HFFc6 (cell line): ENCODE data around the gene PCDHB7. TPM values are rescaled to one million over a fixed set of nuclear protein-coding genes. Genes with fewer than 3 reads are reported as not detected.
"Not testable (repeated sequence)": the region's sequence is repeated elsewhere in the genome, so short reads cannot be mapped to it uniquely, and the experiment has no call there.

Experiments
- DNase-seq: peaks from one replicate; pipeline ENCODE4 v3.0.0-alpha.2; 2018
- H3K27ac Mint-ChIP-seq: 2 replicates; pipeline ENCODE4 v1.8.0; 2020; ENCODE audit warnings: mild to moderate bottlenecking, mixed read lengths
- H3K27me3 Mint-ChIP-seq: 2 replicates; pipeline ENCODE4 v1.8.0; 2021; ENCODE audit warnings: mild to moderate bottlenecking, moderate library complexity, mixed read lengths; ENCODE audit not compliant: insufficient read depth
- H3K36me3 Mint-ChIP-seq: 2 replicates; pipeline ENCODE4 v1.8.0; 2021; ENCODE audit warnings: low read depth, mixed read lengths
- H3K4me1 Mint-ChIP-seq: 2 replicates; pipeline ENCODE4 v1.8.0; 2020; ENCODE audit warnings: low read depth, mixed read lengths
- H3K4me3 Mint-ChIP-seq: 2 replicates; pipeline ENCODE4 v1.8.0; 2020; ENCODE audit warnings: mild to moderate bottlenecking, moderate library complexity, mixed read lengths
- H3K9me3 Mint-ChIP-seq: 2 replicates; pipeline ENCODE4 v1.8.0; 2020; ENCODE audit warnings: mild to moderate bottlenecking, mixed read lengths
- long read RNA-seq: library from polyadenylated mRNA; unstranded; transcript quantifications from one replicate; pipeline ENCODE4 v2.0.0, GENCODE V29; 2019
- total RNA-seq, 6 experiments: library from RNA; stranded (reverse); fragmentation: NEBNext Ultra II Directional; extraction: Animal tissue kit (Norgen Biotek cat#: 25700); gene quantifications; 2 replicates in 1 of 6; 3 replicates in 5 of 6; pipeline ENCODE4 v1.2.3, GENCODE V29; 2021
- TF ChIP-seq, protein P1 (sequence below): fragments of 200-600 bp; sonication (generic); IDR thresholded peaks from 2 replicates; pipeline ENCODE4 v1.5.0; 2021; ENCODE audit warnings: antibody characterized with exemption, mild to moderate bottlenecking

The PCDHB7 gene
- total RNA-seq: under 1 TPM; 0.38 to 0.97 (median 0.46) TPM
- long read RNA-seq, partial matches to known transcripts: 0 of 2 reads
- long read RNA-seq, other reads (novel, unspliced or antisense): 0 of 2 reads

- Mint-ChIP-seq H3K9me3 (peaks cover 7% of the 10 kb centered on the region), H3K4me3 (peak within 1 kb of the TSS; percentile 73), H3K4me1 (peaks cover 12% of the 10 kb centered on the region), H3K27me3 (peaks cover 8% of the 10 kb centered on the region; the same call in 1 of the 2 replicates), H3K27ac (no peak within 1 kb of the TSS), H3K36me3 (peaks cover 4% of the 10 kb centered on the region; the same call in 1 of the 2 replicates)
- TF ChIP-seq, protein P1, sequence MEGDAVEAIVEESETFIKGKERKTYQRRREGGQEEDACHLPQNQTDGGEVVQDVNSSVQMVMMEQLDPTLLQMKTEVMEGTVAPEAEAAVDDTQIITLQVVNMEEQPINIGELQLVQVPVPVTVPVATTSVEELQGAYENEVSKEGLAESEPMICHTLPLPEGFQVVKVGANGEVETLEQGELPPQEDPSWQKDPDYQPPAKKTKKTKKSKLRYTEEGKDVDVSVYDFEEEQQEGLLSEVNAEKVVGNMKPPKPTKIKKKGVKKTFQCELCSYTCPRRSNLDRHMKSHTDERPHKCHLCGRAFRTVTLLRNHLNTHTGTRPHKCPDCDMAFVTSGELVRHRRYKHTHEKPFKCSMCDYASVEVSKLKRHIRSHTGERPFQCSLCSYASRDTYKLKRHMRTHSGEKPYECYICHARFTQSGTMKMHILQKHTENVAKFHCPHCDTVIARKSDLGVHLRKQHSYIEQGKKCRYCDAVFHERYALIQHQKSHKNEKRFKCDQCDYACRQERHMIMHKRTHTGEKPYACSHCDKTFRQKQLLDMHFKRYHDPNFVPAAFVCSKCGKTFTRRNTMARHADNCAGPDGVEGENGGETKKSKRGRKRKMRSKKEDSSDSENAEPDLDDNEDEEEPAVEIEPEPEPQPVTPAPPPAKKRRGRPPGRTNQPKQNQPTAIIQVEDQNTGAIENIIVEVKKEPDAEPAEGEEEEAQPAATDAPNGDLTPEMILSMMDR: peak; percentile 84
- DNase-seq: peak; percentile 56
These were observed at the start of gene PCDHB7 for GRCh38 chr5:141172381-141173204. PCDHB7 (plus strand) TSS chr5:141172644; CDS start chr5:141172836, 192 bp downstream.

- H3K27me3 Mint-ChIP-seq, DNase-seq, H3K4me1 Mint-ChIP-seq, H3K27ac Mint-ChIP-seq, H3K4me3 Mint-ChIP-seq, H3K36me3 Mint-ChIP-seq: not testable (repeated sequence)
- H3K9me3 Mint-ChIP-seq: peaks cover 13% of the 10 kb centered on the region
These were observed 48.9 kb upstream of the PCDHB7 start for GRCh38 chr5:141123396-141124135.

DNA sequence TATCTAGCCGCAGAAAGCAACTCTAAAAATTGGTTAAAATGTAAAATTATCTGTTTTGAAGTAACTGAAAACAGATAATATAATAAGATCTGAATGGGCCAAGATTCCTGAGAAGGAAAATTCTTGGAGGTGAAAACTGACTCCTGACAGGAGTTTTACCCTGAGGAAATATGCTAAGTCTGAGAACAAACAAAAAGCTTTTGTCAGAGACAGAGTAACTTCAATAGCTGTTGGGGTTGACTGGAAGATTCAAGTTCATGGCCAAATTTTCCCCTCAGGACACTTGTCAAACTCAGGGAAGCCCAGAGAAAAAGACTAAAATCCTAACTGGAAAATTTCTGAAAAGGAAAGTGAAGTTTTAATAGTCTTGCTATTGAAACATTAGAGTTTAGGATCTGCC lies 45.1 kb upstream of the PCDHB7 start:
- H3K36me3 Mint-ChIP-seq: peaks cover 7% of the 10 kb centered on the region
- H3K4me3 Mint-ChIP-seq: no peak overlapping the region
- no peak for DNase-seq

GRCh38 chr5:141135030-141135717 lies 37.3 kb upstream of the PCDHB7 start, which contains the start of gene PCDHB5:
PCDHB5 (plus strand) TSS chr5:141135206; CDS start chr5:141135435, 229 bp downstream.
- Mint-ChIP-seq H3K4me3 (peak within 1 kb of the TSS; percentile 82), H3K27ac (no peak within 1 kb of the TSS), H3K27me3 (no peaks in the 10 kb centered on the region), H3K4me1 (no peaks in the 10 kb centered on the region), H3K9me3 (peaks cover 14% of the 10 kb centered on the region), H3K36me3 (peaks cover 10% of the 10 kb centered on the region)
- TF ChIP-seq, protein P1: peak; percentile 68
- no peak for DNase-seq

More for the DNA sequence above, 45.1 kb upstream of the PCDHB7 start:
- H3K4me1 Mint-ChIP-seq: no peaks in the 10 kb centered on the region
- peaks cover 9% of the 10 kb centered on the region for H3K9me3 Mint-ChIP-seq
- no peaks in the 10 kb centered on the region; the same call in 1 of the 2 replicates for H3K27me3 Mint-ChIP-seq
- no peak overlapping the region for H3K27ac Mint-ChIP-seq
- TF ChIP-seq, protein P1: no peak

GRCh38 chr5:141135718-141136266 lies 36.7 kb upstream of the PCDHB7 start:
- peaks cover 10% of the 10 kb centered on the region for H3K36me3 Mint-ChIP-seq

DNA sequence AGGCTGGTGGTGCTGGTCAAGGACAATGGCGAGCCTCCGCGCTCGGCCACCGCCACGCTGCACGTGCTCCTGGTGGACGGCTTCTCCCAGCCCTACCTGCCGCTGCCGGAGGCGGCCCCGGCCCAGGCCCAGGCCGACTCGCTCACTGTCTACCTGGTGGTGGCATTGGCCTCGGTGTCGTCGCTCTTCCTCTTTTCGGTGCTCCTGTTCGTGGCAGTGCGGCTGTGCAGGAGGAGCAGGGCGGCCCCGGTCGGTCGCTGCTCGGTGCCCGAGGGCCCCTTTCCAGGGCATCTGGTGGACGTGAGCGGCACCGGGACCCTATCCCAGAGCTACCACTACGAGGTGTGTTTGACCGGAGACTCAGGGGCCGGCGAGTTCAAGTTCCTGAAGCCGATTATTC lies 35.1 kb upstream of the PCDHB7 start:
- peaks cover 14% of the 10 kb centered on the region for H3K9me3 Mint-ChIP-seq
- not testable (repeated sequence) for H3K4me1 Mint-ChIP-seq, DNase-seq, H3K27me3 Mint-ChIP-seq, H3K27ac Mint-ChIP-seq, H3K4me3 Mint-ChIP-seq
- peaks cover 10% of the 10 kb centered on the region for H3K36me3 Mint-ChIP-seq

More at GRCh38 chr5:141135718-141136266, 36.7 kb upstream of the PCDHB7 start:
- H3K9me3 Mint-ChIP-seq: peaks cover 14% of the 10 kb centered on the region
- H3K4me1 Mint-ChIP-seq: no peaks in the 10 kb centered on the region
- peak overlapping the region; percentile 82 for H3K4me3 Mint-ChIP-seq
- H3K27ac Mint-ChIP-seq: no peak overlapping the region
- H3K27me3 Mint-ChIP-seq: no peaks in the 10 kb centered on the region
- TF ChIP-seq, protein P1: no peak
- no peak for DNase-seq
